GM23338 (cell line): ENCODE data around the gene PARVB. TPM values are rescaled to one million over a fixed set of nuclear protein-coding genes. Genes with fewer than 3 reads are reported as not detected.

Experiments
- ATAC-seq: fragments of 200-7000 bp; cut with Tn5 transposase; 3 replicates; pipeline ENCODE4 v1.9.1; 2020
- DNase-seq: peaks from one replicate; pipeline ENCODE4 v3.0.0-alpha.2; 2015; ENCODE audit warnings: low spot score
- H2AFZ ChIP-seq: fragments of 200-600 bp; sonication (generic); 2 replicates; pipeline ENCODE4 v1.8.0; 2016; ENCODE audit warnings: antibody characterized with exemption, mild to moderate bottlenecking, moderate library complexity
- H3F3A ChIP-seq: fragments of 200-600 bp; sonication (generic); replicated peaks from 2 replicates; pipeline ENCODE4 v1.8.0; 2017; ENCODE audit warnings: antibody characterized with exemption, mixed run types, low read depth
- H3K27ac ChIP-seq: fragments of 200-600 bp; sonication (generic); 2 replicates; pipeline ENCODE4 v1.6.1; 2016; ENCODE audit warnings: low read depth
- H3K27me3 ChIP-seq: fragments of 200-600 bp; sonication (generic); 2 replicates; pipeline ENCODE4 v1.8.0; 2016; ENCODE audit warnings: mild to moderate bottlenecking, mixed run types, moderate library complexity; ENCODE audit not compliant: insufficient read depth
- H3K36me3 ChIP-seq: fragments of 200-600 bp; sonication (generic); 2 replicates; pipeline ENCODE4 v1.8.0; 2016; ENCODE audit warnings: mild to moderate bottlenecking; ENCODE audit not compliant: insufficient read depth
- H3K4me1 ChIP-seq: fragments of 200-600 bp; sonication (generic); 2 replicates; pipeline ENCODE4 v1.8.0; 2016; ENCODE audit warnings: mild to moderate bottlenecking, moderate library complexity; ENCODE audit not compliant: insufficient read depth
- H3K4me2 ChIP-seq: fragments of 200-600 bp; sonication (generic); 2 replicates; pipeline ENCODE4 v1.7.1; 2017; ENCODE audit warnings: mixed run types
- H3K4me3 ChIP-seq: fragments of 200-600 bp; sonication (generic); 2 replicates; pipeline ENCODE4 v1.6.1; 2016; ENCODE audit warnings: mixed run types
- H3K79me2 ChIP-seq: fragments of 200-600 bp; sonication (generic); replicated peaks from 2 replicates; pipeline ENCODE4 v1.8.0; 2017; ENCODE audit warnings: mild to moderate bottlenecking; ENCODE audit not compliant: insufficient read depth
- H3K9me2 ChIP-seq: fragments of 200-600 bp; sonication (generic); 2 replicates; pipeline ENCODE4 v1.8.0; 2017; ENCODE audit not compliant: insufficient read depth
- H4K20me1 ChIP-seq: fragments of 200-600 bp; sonication (generic); replicated peaks from 2 replicates; pipeline ENCODE4 v1.8.0; 2017; ENCODE audit warnings: mild to moderate bottlenecking; ENCODE audit not compliant: insufficient read depth
- H3K27ac Mint-ChIP-seq: 2 replicates; pipeline ENCODE4 v1.8.0; 2020; ENCODE audit warnings: inconsistent platforms, mild to moderate bottlenecking, moderate library complexity, mixed read lengths
- H3K27me3 Mint-ChIP-seq: 3 replicates; pipeline ENCODE4 v1.8.0; 2022; ENCODE audit warnings: low read depth, mild to moderate bottlenecking, moderate library complexity, mixed read lengths, inconsistent platforms; ENCODE audit not compliant: insufficient read depth, poor library complexity
- H3K36me3 Mint-ChIP-seq: 3 replicates; pipeline ENCODE4 v1.8.0; 2021; ENCODE audit warnings: low read depth, mild to moderate bottlenecking, inconsistent platforms, moderate library complexity, mixed read lengths
- H3K4me1 Mint-ChIP-seq: 3 replicates; pipeline ENCODE4 v1.8.0; 2020; ENCODE audit warnings: mild to moderate bottlenecking, inconsistent platforms, mixed read lengths
- H3K4me3 Mint-ChIP-seq: 3 replicates; pipeline ENCODE4 v1.8.0; 2021; ENCODE audit warnings: moderate library complexity, mild to moderate bottlenecking, inconsistent platforms, mixed read lengths
- H3K9me3 Mint-ChIP-seq: 3 replicates; pipeline ENCODE4 v1.8.0; 2020; ENCODE audit warnings: moderate library complexity, mild to moderate bottlenecking, inconsistent platforms, mixed read lengths
- ZNF114 ChIP-seq: fragments of 250-450 bp; sonication (Bioruptor Pico); IDR thresholded peaks from 2 replicates; pipeline ENCODE4 v1.5.0; 2020; ENCODE audit warnings: mild to moderate bottlenecking, moderate library complexity
- polyA plus RNA-seq: library from polyadenylated mRNA; unstranded; fragments of >200 nt; fragmentation: Nextera tagmentation; extraction: Ambion mirVana; gene quantifications from 2 replicates; pipeline ENCODE4 v1.2.1, GENCODE V29; 2016
- total RNA-seq: library from RNA; depleted of rRNA; stranded (reverse); fragments of >200 nt; shearing (Covaris generic); gene quantifications from 2 replicates; pipeline ENCODE4 v1.2.3, GENCODE V29; 2014
- TF ChIP-seq, protein P1 (sequence below): fragments of 250-450 bp; sonication (Bioruptor Pico); IDR thresholded peaks from 2 replicates; pipeline ENCODE4 v1.5.0; 2020; ENCODE audit warnings: mild to moderate bottlenecking, moderate library complexity

PARVB gene
- total and polyA plus RNA-seq, 2 experiments from 2014 or later = 4.3 to 7.7 TPM

DNA sequence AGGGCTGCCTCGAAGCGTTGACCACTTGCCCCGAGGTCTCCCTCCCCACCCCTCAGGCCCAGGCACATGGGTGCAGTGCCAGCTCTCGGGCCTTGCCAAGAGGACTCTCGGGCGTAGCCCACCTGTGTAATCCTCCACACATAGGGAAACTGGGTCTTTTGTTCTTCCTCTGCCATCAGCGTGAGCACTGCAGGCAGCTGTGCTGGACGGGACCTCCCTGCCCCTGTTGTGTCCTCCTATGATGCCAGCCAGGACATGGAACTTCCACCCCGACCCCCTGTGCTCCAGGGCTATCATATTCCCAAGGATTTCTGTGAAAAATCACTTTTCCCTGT lies 66.4 kb downstream of the PARVB start:
- Histone ChIP-seq H3K36me3 (no peaks in the 10 kb centered on the region), H4K20me1 (no peaks in the 10 kb centered on the region), H3K4me2 (no peak overlapping the region), H3K9me2 (no peaks in the 10 kb centered on the region), H3K4me3 (no peak overlapping the region), H3K27ac (peak overlapping the region; percentile 50; the same call in 1 of the 2 replicates), H3F3A (no peaks in the 10 kb centered on the region), H3K27me3 (no peaks in the 10 kb centered on the region), H3K4me1 (no peaks in the 10 kb centered on the region), H3K79me2 (no peaks in the 10 kb centered on the region), H2AFZ (no peak overlapping the region)
- Mint-ChIP-seq H3K27me3 (peaks cover 6% of the 10 kb centered on the region), H3K4me3 (no peak overlapping the region), H3K27ac (0 out of 2 replicates have a peak overlapping the region, but pooled peaks have one; percentile 22), H3K36me3 (0 out of 3 replicates have a peak, but pooled peaks cover 2% of the 10 kb centered on the region), H3K4me1 (peaks cover 13% of the 10 kb centered on the region), H3K9me3 (no peaks in the 10 kb centered on the region)
- no peak for TF ChIP-seq ZNF114 (CRISPR knock-in tag)
- TF ChIP-seq, protein P1, sequence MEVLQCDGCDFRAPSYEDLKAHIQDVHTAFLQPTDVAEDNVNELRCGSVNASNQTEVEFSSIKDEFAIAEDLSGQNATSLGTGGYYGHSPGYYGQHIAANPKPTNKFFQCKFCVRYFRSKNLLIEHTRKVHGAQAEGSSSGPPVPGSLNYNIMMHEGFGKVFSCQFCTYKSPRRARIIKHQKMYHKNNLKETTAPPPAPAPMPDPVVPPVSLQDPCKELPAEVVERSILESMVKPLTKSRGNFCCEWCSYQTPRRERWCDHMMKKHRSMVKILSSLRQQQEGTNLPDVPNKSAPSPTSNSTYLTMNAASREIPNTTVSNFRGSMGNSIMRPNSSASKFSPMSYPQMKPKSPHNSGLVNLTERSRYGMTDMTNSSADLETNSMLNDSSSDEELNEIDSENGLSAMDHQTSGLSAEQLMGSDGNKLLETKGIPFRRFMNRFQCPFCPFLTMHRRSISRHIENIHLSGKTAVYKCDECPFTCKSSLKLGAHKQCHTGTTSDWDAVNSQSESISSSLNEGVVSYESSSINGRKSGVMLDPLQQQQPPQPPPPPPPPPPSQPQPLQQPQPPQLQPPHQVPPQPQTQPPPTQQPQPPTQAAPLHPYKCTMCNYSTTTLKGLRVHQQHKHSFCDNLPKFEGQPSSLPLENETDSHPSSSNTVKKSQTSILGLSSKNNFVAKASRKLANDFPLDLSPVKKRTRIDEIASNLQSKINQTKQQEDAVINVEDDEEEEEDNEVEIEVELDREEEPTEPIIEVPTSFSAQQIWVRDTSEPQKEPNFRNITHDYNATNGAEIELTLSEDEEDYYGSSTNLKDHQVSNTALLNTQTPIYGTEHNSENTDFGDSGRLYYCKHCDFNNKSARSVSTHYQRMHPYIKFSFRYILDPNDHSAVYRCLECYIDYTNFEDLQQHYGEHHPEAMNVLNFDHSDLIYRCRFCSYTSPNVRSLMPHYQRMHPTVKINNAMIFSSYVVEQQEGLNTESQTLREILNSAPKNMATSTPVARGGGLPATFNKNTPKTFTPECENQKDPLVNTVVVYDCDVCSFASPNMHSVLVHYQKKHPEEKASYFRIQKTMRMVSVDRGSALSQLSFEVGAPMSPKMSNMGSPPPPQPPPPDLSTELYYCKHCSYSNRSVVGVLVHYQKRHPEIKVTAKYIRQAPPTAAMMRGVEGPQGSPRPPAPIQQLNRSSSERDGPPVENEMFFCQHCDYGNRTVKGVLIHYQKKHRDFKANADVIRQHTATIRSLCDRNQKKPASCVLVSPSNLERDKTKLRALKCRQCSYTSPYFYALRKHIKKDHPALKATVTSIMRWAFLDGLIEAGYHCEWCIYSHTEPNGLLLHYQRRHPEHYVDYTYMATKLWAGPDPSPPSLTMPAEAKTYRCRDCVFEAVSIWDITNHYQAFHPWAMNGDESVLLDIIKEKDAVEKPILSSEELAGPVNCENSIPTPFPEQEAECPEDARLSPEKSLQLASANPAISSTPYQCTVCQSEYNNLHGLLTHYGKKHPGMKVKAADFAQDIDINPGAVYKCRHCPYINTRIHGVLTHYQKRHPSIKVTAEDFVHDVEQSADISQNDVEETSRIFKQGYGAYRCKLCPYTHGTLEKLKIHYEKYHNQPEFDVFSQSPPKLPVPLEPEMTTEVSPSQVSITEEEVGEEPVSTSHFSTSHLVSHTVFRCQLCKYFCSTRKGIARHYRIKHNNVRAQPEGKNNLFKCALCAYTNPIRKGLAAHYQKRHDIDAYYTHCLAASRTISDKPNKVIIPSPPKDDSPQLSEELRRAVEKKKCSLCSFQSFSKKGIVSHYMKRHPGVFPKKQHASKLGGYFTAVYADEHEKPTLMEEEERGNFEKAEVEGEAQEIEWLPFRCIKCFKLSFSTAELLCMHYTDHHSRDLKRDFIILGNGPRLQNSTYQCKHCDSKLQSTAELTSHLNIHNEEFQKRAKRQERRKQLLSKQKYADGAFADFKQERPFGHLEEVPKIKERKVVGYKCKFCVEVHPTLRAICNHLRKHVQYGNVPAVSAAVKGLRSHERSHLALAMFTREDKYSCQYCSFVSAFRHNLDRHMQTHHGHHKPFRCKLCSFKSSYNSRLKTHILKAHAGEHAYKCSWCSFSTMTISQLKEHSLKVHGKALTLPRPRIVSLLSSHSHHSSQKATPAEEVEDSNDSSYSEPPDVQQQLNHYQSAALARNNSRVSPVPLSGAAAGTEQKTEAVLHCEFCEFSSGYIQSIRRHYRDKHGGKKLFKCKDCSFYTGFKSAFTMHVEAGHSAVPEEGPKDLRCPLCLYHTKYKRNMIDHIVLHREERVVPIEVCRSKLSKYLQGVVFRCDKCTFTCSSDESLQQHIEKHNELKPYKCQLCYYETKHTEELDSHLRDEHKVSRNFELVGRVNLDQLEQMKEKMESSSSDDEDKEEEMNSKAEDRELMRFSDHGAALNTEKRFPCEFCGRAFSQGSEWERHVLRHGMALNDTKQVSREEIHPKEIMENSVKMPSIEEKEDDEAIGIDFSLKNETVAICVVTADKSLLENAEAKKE (CRISPR knock-in tag) = no peak
- ATAC-seq (no peak), DNase-seq (no peak)

DNA sequence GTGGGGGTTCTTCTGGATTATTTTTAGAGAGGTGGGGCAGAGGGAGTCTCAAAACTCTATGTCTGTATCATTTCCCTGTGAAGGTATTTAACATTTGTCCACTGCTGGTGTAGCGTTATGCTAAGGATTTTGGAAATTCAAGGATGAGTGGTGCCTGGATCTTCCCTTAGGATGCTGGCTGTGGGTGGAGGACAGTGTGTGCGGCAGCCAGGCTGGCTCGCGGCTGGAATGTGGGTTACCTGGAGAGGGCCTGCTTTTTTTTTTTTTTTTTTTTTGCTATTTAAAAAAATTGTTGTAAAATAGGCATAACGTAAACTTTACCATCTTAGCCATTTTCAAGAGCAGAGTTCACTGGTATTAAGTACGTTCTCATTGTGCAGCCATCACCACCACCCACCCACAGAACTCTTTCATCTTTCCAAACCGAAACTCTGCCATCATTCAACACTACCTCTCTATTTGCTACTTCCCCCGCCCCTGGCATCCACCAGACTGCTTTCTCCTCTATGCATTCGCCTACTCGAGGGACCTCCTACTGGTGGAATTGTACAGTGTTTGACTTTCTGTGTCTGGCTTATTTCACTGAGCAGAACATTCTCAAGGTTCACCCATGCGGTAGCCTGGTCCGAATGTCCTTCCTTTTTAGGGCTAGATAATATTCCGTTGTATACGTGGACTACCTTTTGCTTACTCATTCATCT lies 67.1 kb downstream of the PARVB start:
- no peaks in the 10 kb centered on the region for H3K79me2 ChIP-seq
- peak overlapping the region; percentile 50; the same call in 1 of the 2 replicates for H3K27ac ChIP-seq
- H3K27me3 Mint-ChIP-seq = peaks cover 6% of the 10 kb centered on the region
- DNase-seq (peak; percentile 54), ATAC-seq (peak; percentile 53; the same call in 2 of the 3 replicates)
- H3K27me3 ChIP-seq = no peaks in the 10 kb centered on the region
- H3K4me1 ChIP-seq = no peaks in the 10 kb centered on the region
- no peak overlapping the region for H2AFZ ChIP-seq
- 0 out of 3 replicates have a peak, but pooled peaks cover 2% of the 10 kb centered on the region for H3K36me3 Mint-ChIP-seq
- H3K4me2 ChIP-seq = no peak overlapping the region
- peaks cover 9% of the 10 kb centered on the region for H3K4me1 Mint-ChIP-seq
- H3F3A ChIP-seq = no peaks in the 10 kb centered on the region
- H3K36me3 ChIP-seq = no peaks in the 10 kb centered on the region; the same call in 1 of the 2 replicates
- no peaks in the 10 kb centered on the region for H3K9me2 ChIP-seq
- H3K4me3 Mint-ChIP-seq = no peak overlapping the region
- no peaks in the 10 kb centered on the region for H3K9me3 Mint-ChIP-seq
- H4K20me1 ChIP-seq = no peaks in the 10 kb centered on the region
- H3K27ac Mint-ChIP-seq = no peak overlapping the region
- no peak overlapping the region for H3K4me3 ChIP-seq
- TF ChIP-seq, protein P1 (CRISPR knock-in tag) = no peak
